Trophoblast cell (in vitro differentiated cells and primary cell): ENCODE results near the gene SLC35F4.
A peak's percentile ranks its signal among the peaks of the same experiment; 100 is the strongest.

ENCODE experiments used
- DNase-seq, 2 donors: peaks; one replicate each; pipeline ENCODE4 v3.0.0-alpha.2; 2016
- H2AFZ ChIP-seq: 2 replicates; pipeline ENCODE4 v1.6.1; 2013; ENCODE audit warnings: low read length, moderate library complexity, mild to moderate bottlenecking; ENCODE audit not compliant: insufficient read depth, poor library complexity
- H2AK5ac ChIP-seq: 2 replicates; pipeline ENCODE4 v1.6.1; 2013; ENCODE audit warnings: mild to moderate bottlenecking, low read length
- H2BK120ac ChIP-seq: 2 replicates; pipeline ENCODE4 v1.6.1; 2013; ENCODE audit warnings: low read length, mild to moderate bottlenecking, moderate library complexity; ENCODE audit not compliant: insufficient read depth, poor library complexity
- H2BK12ac ChIP-seq: 2 replicates; pipeline ENCODE4 v1.6.1; 2013; ENCODE audit warnings: mild to moderate bottlenecking, low read length, moderate library complexity
- H2BK5ac ChIP-seq: 2 replicates; pipeline ENCODE4 v1.6.1; 2013; ENCODE audit warnings: low read length, low read depth, moderate library complexity, mild to moderate bottlenecking; ENCODE audit not compliant: poor library complexity
- H3K14ac ChIP-seq: 2 replicates; pipeline ENCODE4 v1.6.1; 2013; ENCODE audit warnings: mild to moderate bottlenecking, low read length
- H3K18ac ChIP-seq: 2 replicates; pipeline ENCODE4 v1.6.1; 2013; ENCODE audit warnings: mild to moderate bottlenecking, low read length
- H3K23ac ChIP-seq: 2 replicates; pipeline ENCODE4 v1.6.1; 2013; ENCODE audit warnings: low read length
- H3K27ac ChIP-seq: 2 replicates; pipeline ENCODE4 v1.5.1; 2013; ENCODE audit warnings: low read depth, mild to moderate bottlenecking, inconsistent platforms, low read length, moderate library complexity
- H3K27me3 ChIP-seq: 2 replicates; pipeline ENCODE4 v1.6.1; 2013; ENCODE audit warnings: inconsistent platforms, mild to moderate bottlenecking, low read length, moderate library complexity; ENCODE audit not compliant: insufficient read depth
- H3K36me3 ChIP-seq, 2 experiments: 1 replicate in 1 of 2; 2 replicates in 1 of 2; pipeline ENCODE4 v1.6.1; 2013; ENCODE audit warnings: low read length in 2 of 2, mild to moderate bottlenecking in 2 of 2, moderate library complexity in 1 of 2; ENCODE audit not compliant: insufficient read depth in 2 of 2, control insufficient read depth in 1 of 2
- H3K4ac ChIP-seq: 2 replicates; pipeline ENCODE4 v1.6.1; 2013; ENCODE audit warnings: low read depth, mild to moderate bottlenecking, low read length, moderate library complexity
- H3K4me1 ChIP-seq, 2 experiments: 1 replicate in 1 of 2; 2 replicates in 1 of 2; pipeline ENCODE4 v1.6.1; 2013; ENCODE audit warnings: low read length in 2 of 2, mild to moderate bottlenecking in 2 of 2, moderate library complexity in 1 of 2; ENCODE audit not compliant: insufficient read depth in 2 of 2, control insufficient read depth in 1 of 2
- H3K4me2 ChIP-seq: 2 replicates; pipeline ENCODE4 v1.6.1; 2013; ENCODE audit warnings: inconsistent platforms, mild to moderate bottlenecking, low read length, moderate library complexity
- H3K4me3 ChIP-seq: 2 replicates; pipeline ENCODE4 v1.5.1; 2013; ENCODE audit warnings: mild to moderate bottlenecking, low read depth, low read length, inconsistent platforms
- H3K79me1 ChIP-seq: one replicate; pipeline ENCODE4 v1.6.1; 2013; ENCODE audit warnings: low read length
- H3K79me2 ChIP-seq: 2 replicates; pipeline ENCODE4 v1.6.1; 2013; ENCODE audit warnings: low read length, mild to moderate bottlenecking; ENCODE audit not compliant: control insufficient read depth, insufficient read depth, poor library complexity
- H3K9ac ChIP-seq: 2 replicates; pipeline ENCODE4 v1.6.1; 2013; ENCODE audit warnings: mild to moderate bottlenecking, low read length
- H3K9me3 ChIP-seq: 2 replicates; pipeline ENCODE4 v1.6.1; 2013; ENCODE audit warnings: low read depth, mild to moderate bottlenecking, control low read depth, inconsistent platforms, low read length; ENCODE audit not compliant: insufficient read depth
- H4K12ac ChIP-seq: 2 replicates; pipeline ENCODE4 v1.6.1; 2013; ENCODE audit warnings: low read depth, mild to moderate bottlenecking, low read length, moderate library complexity
- H4K8ac ChIP-seq: 2 replicates; pipeline ENCODE4 v1.6.1; 2013; ENCODE audit warnings: low read depth, mild to moderate bottlenecking, low read length, moderate library complexity
- H4K91ac ChIP-seq: one replicate; pipeline ENCODE4 v1.6.1; 2013; ENCODE audit warnings: low read depth, mild to moderate bottlenecking, low read length, moderate library complexity
- WGBS: extraction: QIAGEN DNeasy Blood & Tissue Kit; methylation state at CpG from one replicate; pipeline ENCODE4 v1.1.7; 2013; ENCODE audit warnings: missing lambda C conversion rate; ENCODE audit not compliant: insufficient read length, insufficient coverage; ENCODE audit errors: extremely low coverage; 5-methylcytosine and 5-hydroxymethylcytosine counted together

The SLC35F4 gene

DNA sequence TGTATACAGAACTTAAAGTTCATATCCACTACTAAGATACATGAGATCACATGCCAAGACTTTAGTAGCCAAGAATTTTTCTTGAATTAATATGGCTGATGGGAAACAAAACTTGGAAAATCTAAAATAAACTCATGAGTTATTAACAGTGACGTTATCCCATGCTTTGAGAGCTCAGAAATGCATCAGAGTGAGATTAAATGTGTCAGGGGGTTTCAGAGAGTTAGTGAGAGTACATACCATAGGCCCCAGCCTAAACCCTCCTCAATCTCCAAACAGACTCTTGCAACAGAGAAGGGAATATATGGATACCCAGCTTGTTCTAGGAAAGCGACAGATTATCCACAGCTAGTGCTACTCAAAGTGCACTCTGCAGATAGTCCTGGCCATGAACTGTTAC is 19.3 kb downstream of the SLC35F4 start:
- no peak overlapping the region for H2AK5ac ChIP-seq
- H2BK120ac ChIP-seq, result no peak overlapping the region
- no peak overlapping the region for H2AFZ ChIP-seq
- H3K4me1 ChIP-seq, result no peaks in the 10 kb centered on the region
- H3K23ac ChIP-seq, result no peak overlapping the region
- no CpG with 5 or more reads among the region's 2 CpGs for WGBS
- H3K79me1 ChIP-seq, result no peaks in the 10 kb centered on the region
- H3K4me2 ChIP-seq, result no peak overlapping the region
- no peak overlapping the region for H3K9ac ChIP-seq
- H4K91ac ChIP-seq, result no peak overlapping the region
- no peaks in the 10 kb centered on the region for H3K27me3 ChIP-seq
- H4K8ac ChIP-seq, result no peak overlapping the region
- H3K36me3 ChIP-seq, result no peaks in the 10 kb centered on the region
- no peak overlapping the region for H3K27ac ChIP-seq
- no peak overlapping the region for H4K12ac ChIP-seq
- no peak overlapping the region for H2BK12ac ChIP-seq
- no peak for DNase-seq
- H3K18ac ChIP-seq, result no peak overlapping the region
- no peaks in the 10 kb centered on the region for H3K79me2 ChIP-seq
- H3K14ac ChIP-seq, result no peak overlapping the region
- no peak overlapping the region for H3K4ac ChIP-seq
- no peak overlapping the region for H3K4me3 ChIP-seq
- no peaks in the 10 kb centered on the region for H3K9me3 ChIP-seq
- H2BK5ac ChIP-seq, result no peak overlapping the region

DNA sequence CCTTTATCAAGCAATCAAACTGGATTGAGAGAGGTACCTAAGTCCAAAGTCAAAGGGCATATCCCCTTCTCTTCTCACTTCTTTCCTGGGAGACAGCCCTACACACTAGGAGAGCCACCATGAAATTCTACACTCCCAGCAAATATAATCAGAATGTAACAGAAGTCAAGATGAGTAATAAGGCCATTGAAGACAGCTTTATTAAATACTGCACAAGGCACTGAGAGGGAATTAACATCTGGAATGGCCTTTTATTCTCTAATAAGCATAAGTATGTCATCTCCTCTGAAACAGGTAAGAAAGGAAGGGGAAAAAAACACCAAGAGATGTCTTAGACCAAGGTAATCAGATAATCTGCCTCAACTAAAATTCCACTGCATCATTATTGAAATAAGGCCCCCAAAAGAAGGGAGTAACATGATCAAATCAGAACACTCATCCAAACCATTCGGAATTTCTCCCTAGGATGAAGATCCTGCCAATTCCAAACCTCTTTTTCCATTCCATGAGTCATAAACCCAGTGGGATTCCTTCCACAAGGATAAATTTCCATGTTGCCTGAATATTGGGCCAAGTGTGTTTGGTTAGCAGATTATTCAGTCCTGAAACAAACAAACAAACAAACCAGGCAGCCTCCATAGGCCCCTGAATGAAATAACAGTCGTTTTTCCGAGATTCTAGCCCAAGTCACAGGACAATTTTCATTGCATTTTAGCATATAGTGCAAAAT is 19.9 kb downstream of the SLC35F4 start:
- Histone ChIP-seq H2AFZ (no peak overlapping the region), H3K14ac (no peak overlapping the region), H3K27me3 (no peaks in the 10 kb centered on the region), H3K79me2 (no peaks in the 10 kb centered on the region), H4K91ac (no peak overlapping the region), H3K27ac (no peak overlapping the region), H3K36me3 (no peaks in the 10 kb centered on the region), H3K23ac (peak overlapping the region; percentile 74), H2BK12ac (no peak overlapping the region), H3K4me2 (no peak overlapping the region), H2BK5ac (no peak overlapping the region), H3K4me1 (no peaks in the 10 kb centered on the region), H4K8ac (no peak overlapping the region), H3K4ac (no peak overlapping the region), H2AK5ac (no peak overlapping the region), H3K4me3 (no peak overlapping the region), H3K9ac (no peak overlapping the region), H3K79me1 (no peaks in the 10 kb centered on the region), H3K9me3 (no peaks in the 10 kb centered on the region), H4K12ac (no peak overlapping the region), H3K18ac (no peak overlapping the region), H2BK120ac (no peak overlapping the region)
- no CpG with 5 or more reads among the region's 3 CpGs for WGBS
- no peak for DNase-seq

DNA sequence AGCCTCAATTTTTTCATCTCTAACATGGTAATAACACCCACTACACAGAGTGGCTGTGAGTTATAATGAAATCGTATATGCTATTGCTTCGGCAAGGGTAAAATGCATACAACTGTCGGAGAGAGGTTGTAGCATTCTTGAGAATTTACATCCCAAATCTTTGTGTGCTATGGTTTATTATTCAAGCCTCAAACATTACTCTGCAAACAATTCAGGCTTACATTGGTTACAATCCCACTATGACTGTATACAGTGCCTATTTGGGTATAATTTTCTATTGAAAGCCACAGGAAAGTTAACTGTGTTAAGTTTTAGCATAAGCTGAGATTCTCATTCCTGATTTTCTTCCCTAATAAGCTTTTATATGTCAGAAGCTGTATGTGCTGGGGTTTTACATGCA is 20.6 kb downstream of the SLC35F4 start:
- no peak overlapping the region for H3K27ac ChIP-seq
- H2BK5ac ChIP-seq, result no peak overlapping the region
- H4K91ac ChIP-seq, result no peak overlapping the region
- H4K12ac ChIP-seq, result no peak overlapping the region
- no peak overlapping the region for H2AFZ ChIP-seq
- H3K9me3 ChIP-seq, result no peaks in the 10 kb centered on the region
- no peak overlapping the region for H2BK12ac ChIP-seq
- no peaks in the 10 kb centered on the region for H3K4me1 ChIP-seq
- H2BK120ac ChIP-seq, result no peak overlapping the region
- H2AK5ac ChIP-seq, result no peak overlapping the region
- H3K23ac ChIP-seq, result no peak overlapping the region
- no peaks in the 10 kb centered on the region for H3K79me2 ChIP-seq
- no peak overlapping the region for H3K4me3 ChIP-seq
- H3K14ac ChIP-seq, result no peak overlapping the region
- no peak overlapping the region for H3K9ac ChIP-seq
- H3K27me3 ChIP-seq, result no peaks in the 10 kb centered on the region
- no peak overlapping the region for H3K4ac ChIP-seq
- no peaks in the 10 kb centered on the region for H3K79me1 ChIP-seq
- no peak overlapping the region for H4K8ac ChIP-seq
- no CpG with 5 or more reads among the region's 3 CpGs for WGBS
- H3K18ac ChIP-seq, result no peak overlapping the region
- no peak overlapping the region for H3K4me2 ChIP-seq
- no peak for DNase-seq
- H3K36me3 ChIP-seq, result no peaks in the 10 kb centered on the region

DNA sequence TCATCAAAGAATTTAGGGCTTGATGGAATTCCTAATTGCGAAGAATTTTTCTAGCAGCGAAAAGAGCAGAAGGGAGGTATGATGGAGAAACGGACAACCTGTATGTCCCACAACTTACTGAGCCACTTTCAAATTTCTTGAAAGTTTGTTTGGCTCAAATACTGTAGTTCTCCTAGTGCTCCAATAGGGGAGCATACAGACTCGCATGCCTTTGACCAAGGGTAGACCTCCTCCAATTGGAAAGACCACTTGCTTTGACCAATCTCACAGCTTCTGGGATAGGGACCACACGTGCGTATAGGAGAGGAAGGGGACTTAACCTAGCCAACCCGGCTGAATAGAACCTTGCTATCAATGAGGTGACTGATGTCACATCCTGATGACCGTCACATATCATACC is 28.6 kb downstream of the SLC35F4 start:
- H2AFZ ChIP-seq, result no peak overlapping the region

More for the DNA sequence above, 28.6 kb downstream of the SLC35F4 start:
- Histone ChIP-seq H4K12ac (no peak overlapping the region), H3K9ac (no peak overlapping the region), H3K4me2 (no peak overlapping the region), H3K4ac (no peak overlapping the region), H2BK120ac (no peak overlapping the region), H3K14ac (no peak overlapping the region), H3K4me1 (no peaks in the 10 kb centered on the region), H2AK5ac (no peak overlapping the region), H3K79me1 (no peaks in the 10 kb centered on the region), H3K4me3 (no peak overlapping the region), H3K9me3 (no peaks in the 10 kb centered on the region), H3K27ac (no peak overlapping the region), H2BK12ac (no peak overlapping the region), H3K27me3 (no peaks in the 10 kb centered on the region), H3K79me2 (no peaks in the 10 kb centered on the region), H4K91ac (no peak overlapping the region), H3K18ac (no peak overlapping the region), H3K23ac (no peak overlapping the region), H2BK5ac (no peak overlapping the region), H3K36me3 (no peaks in the 10 kb centered on the region), H4K8ac (no peak overlapping the region)
- no peak for DNase-seq
- WGBS, result no CpG with 5 or more reads among the region's 8 CpGs
